HEK293 (cell line): ENCODE measurements around the gene UPK1A.

Experiments used
- CTCF ChIA-PET: fragments of 350-600 bp; formaldehyde crosslinking; extraction: SDS; loops from one replicate; lab custom pipeline; 2021; ENCODE audit warnings: antibody characterized with exemption; lab: Yijun Ruan, JAX
- POLR2A ChIA-PET: fragments of 300-600 bp; formaldehyde crosslinking; extraction: SDS; loops from one replicate; lab custom pipeline; 2020; ENCODE audit warnings: antibody characterized with exemption, inconsistent platforms; lab: Yijun Ruan, JAX
- H3K27ac ChIP-seq: fragments of 200-500 bp; sonication (Bioruptor generic); 2 replicates; pipeline ENCODE4 v1.5.1; 2014; ENCODE audit warnings: low read depth, low read length, control low read depth, inconsistent platforms; ENCODE audit errors: extremely low read depth
- H3K36me3 ChIP-seq, 2 experiments: fragments of 200-500 bp in 1 of 2; sonication (Bioruptor generic) in 1 of 2; 1 replicate in 1 of 2; 2 replicates in 1 of 2; pipeline ENCODE4 v1.5.1; 2014 to 2017; ENCODE audit warnings: inconsistent platforms in 2 of 2, low read length in 2 of 2; ENCODE audit not compliant: control insufficient read depth in 2 of 2, insufficient read depth in 1 of 2
- H3K4me1 ChIP-seq: fragments of 200-500 bp; sonication (Bioruptor generic); 2 replicates; pipeline ENCODE4 v1.5.1; 2014; ENCODE audit warnings: mild to moderate bottlenecking, low read length, inconsistent platforms; ENCODE audit not compliant: control insufficient read depth, insufficient read depth
- H3K4me3 ChIP-seq: 2 replicates; pipeline ENCODE4 v1.5.1; 2011; ENCODE audit warnings: low read depth, mild to moderate bottlenecking, control low read depth, low read length, moderate library complexity
- H3K9me3 ChIP-seq: fragments of 200-500 bp; sonication (Bioruptor generic); 2 replicates; pipeline ENCODE4 v1.5.1; 2014; ENCODE audit warnings: low read depth, low read length, inconsistent platforms; ENCODE audit not compliant: control insufficient read depth, insufficient read depth
- GFI1B ChIP-seq: fragments of 450-650 bp; formaldehyde crosslinking; IDR thresholded peaks from 2 replicates; pipeline ENCODE4 v1.5.1; 2016; ENCODE audit warnings: missing biosample characterization, missing genetic modification characterization
- GLIS2 ChIP-seq: fragments of 450-650 bp; formaldehyde crosslinking; IDR thresholded peaks from 2 replicates; pipeline ENCODE4 v1.5.1; 2016; ENCODE audit warnings: missing biosample characterization, missing genetic modification characterization
- HOXA7 ChIP-seq: sonication (generic); formaldehyde crosslinking; IDR thresholded peaks from 2 replicates; pipeline ENCODE4 v1.8.1; 2022; ENCODE audit warnings: missing genetic modification reagents, borderline replicate concordance
- INSM2 ChIP-seq: fragments of 450-650 bp; formaldehyde crosslinking; IDR thresholded peaks from 2 replicates; pipeline ENCODE4 v1.5.1; 2016; ENCODE audit warnings: missing biosample characterization, missing genetic modification characterization
- SCRT2 ChIP-seq: fragments of 450-650 bp; formaldehyde crosslinking; IDR thresholded peaks from 2 replicates; pipeline ENCODE4 v1.5.1; 2016; ENCODE audit warnings: missing biosample characterization, missing genetic modification characterization
- YY1 ChIP-seq: fragments of 450-650 bp; formaldehyde crosslinking; IDR thresholded peaks from 2 replicates; pipeline ENCODE4 v1.5.1; 2018; ENCODE audit warnings: missing biosample characterization, missing genetic modification characterization
- ZBTB11 ChIP-seq: fragments of 450-650 bp; formaldehyde crosslinking; conservative IDR thresholded peaks from 2 replicates; pipeline ENCODE4 v1.5.1; 2016; ENCODE audit warnings: low read depth, missing biosample characterization, missing genetic modification characterization
- ZBTB44 ChIP-seq: fragments of 450-650 bp; IDR thresholded peaks from 2 replicates; pipeline ENCODE4 v1.5.1; 2018; ENCODE audit warnings: missing biosample characterization, mild to moderate bottlenecking, missing genetic modification characterization
- ZNF121 ChIP-seq: fragments of 450-650 bp; formaldehyde crosslinking; IDR thresholded peaks from 2 replicates; pipeline ENCODE4 v1.5.1; 2016; ENCODE audit warnings: missing biosample characterization, missing genetic modification characterization
- ZNF140 ChIP-seq: fragments of 450-650 bp; formaldehyde crosslinking; IDR thresholded peaks from 2 replicates; pipeline ENCODE4 v1.5.1; 2016; ENCODE audit warnings: missing biosample characterization, missing genetic modification characterization
- ZNF148 ChIP-seq: fragments of 450-650 bp; formaldehyde crosslinking; IDR thresholded peaks from 2 replicates; pipeline ENCODE4 v1.5.0; 2017; ENCODE audit warnings: missing biosample characterization, missing genetic modification characterization, borderline replicate concordance
- ZNF24 ChIP-seq: fragments of 450-650 bp; formaldehyde crosslinking; IDR thresholded peaks from 2 replicates; pipeline ENCODE4 v1.5.1; 2016; ENCODE audit warnings: missing biosample characterization, missing genetic modification characterization
- ZNF266 ChIP-seq: fragments of 450-650 bp; formaldehyde crosslinking; IDR thresholded peaks from 2 replicates; pipeline ENCODE4 v1.5.1; 2016; ENCODE audit warnings: missing biosample characterization, missing genetic modification characterization, low read depth
- ZNF354C ChIP-seq: fragments of 450-650 bp; formaldehyde crosslinking; IDR thresholded peaks from 2 replicates; pipeline ENCODE4 v1.5.1; 2016; ENCODE audit warnings: missing biosample characterization, missing genetic modification characterization, low read depth, borderline replicate concordance
- ZNF394 ChIP-seq: fragments of 450-650 bp; formaldehyde crosslinking; IDR thresholded peaks from 2 replicates; pipeline ENCODE4 v1.5.1; 2016; ENCODE audit warnings: missing biosample characterization, missing genetic modification characterization, mild to moderate bottlenecking, moderate library complexity, borderline replicate concordance
- ZNF398 ChIP-seq: fragments of 450-650 bp; formaldehyde crosslinking; IDR thresholded peaks from 2 replicates; pipeline ENCODE4 v1.5.1; 2017; ENCODE audit warnings: missing biosample characterization, missing genetic modification characterization
- ZNF404 ChIP-seq: fragments of 450-650 bp; formaldehyde crosslinking; IDR thresholded peaks from 2 replicates; pipeline ENCODE4 v1.5.1; 2017; ENCODE audit warnings: missing biosample characterization, missing genetic modification characterization
- ZNF473 ChIP-seq: fragments of 450-650 bp; formaldehyde crosslinking; IDR thresholded peaks from 2 replicates; pipeline ENCODE4 v1.5.1; 2017; ENCODE audit warnings: missing biosample characterization, missing genetic modification characterization
- ZNF501 ChIP-seq: fragments of 450-650 bp; formaldehyde crosslinking; IDR thresholded peaks from 2 replicates; pipeline ENCODE4 v1.5.1; 2016; ENCODE audit warnings: missing biosample characterization, missing genetic modification characterization
- ZNF544 ChIP-seq: fragments of 450-650 bp; formaldehyde crosslinking; IDR thresholded peaks from 2 replicates; pipeline ENCODE4 v1.5.0; 2017; ENCODE audit warnings: missing biosample characterization, missing genetic modification characterization
- ZNF621 ChIP-seq: fragments of 450-650 bp; formaldehyde crosslinking; IDR thresholded peaks from 2 replicates; pipeline ENCODE4 v1.5.1; 2017; ENCODE audit warnings: missing biosample characterization, missing genetic modification characterization
- ZNF76 ChIP-seq: fragments of 450-650 bp; formaldehyde crosslinking; IDR thresholded peaks from 2 replicates; pipeline ENCODE4; 2016; ENCODE audit warnings: low read depth, missing biosample characterization, missing genetic modification characterization, borderline replicate concordance
- ZNF768 ChIP-seq: fragments of 450-650 bp; formaldehyde crosslinking; IDR thresholded peaks from 2 replicates; pipeline ENCODE4 v1.5.1; 2018; ENCODE audit warnings: missing biosample characterization, mild to moderate bottlenecking, missing genetic modification characterization

UPK1A gene

GRCh38 chr19:35722461-35722860 is 56.1 kb downstream of the UPK1A start:
- Histone ChIP-seq H3K36me3 (peaks cover 80 to 81% of the 10 kb centered on the region in 2 experiments), H3K27ac (no peak overlapping the region), H3K9me3 (no peaks in the 10 kb centered on the region), H3K4me1 (peaks cover 9% of the 10 kb centered on the region), H3K4me3 (no peak overlapping the region)
- POLR2A ChIA-PET, result interaction anchor here (0.7 to 13.6 kb wide), 3 partner anchors 15 to 1045 kb away, joined by 3 to 204 read pairs (median 4); partner anchors contain the start of gene ZNF302
- CTCF ChIA-PET, result interaction anchor here (0.9 kb wide), 1 partner anchor 15 kb away, joined by 3 read pairs; no protein-coding TSS in a partner anchor
- TF ChIP-seq INSM2 (tag by site-specific recombination) (no peak), ZNF76 (tag by site-specific recombination) (no peak), ZNF473 (no peak), ZNF768 (tag by site-specific recombination) (no peak), YY1 (no peak), GLIS2 (tag by site-specific recombination) (no peak), ZBTB11 (tag by site-specific recombination) (no peak), GFI1B (no peak), ZNF404 (tag by site-specific recombination) (no peak), HOXA7 (no peak), ZNF148 (tag by site-specific recombination) (no peak), ZNF501 (tag by site-specific recombination) (no peak), ZNF266 (tag by site-specific recombination) (no peak), ZNF140 (tag by site-specific recombination) (no peak), SCRT2 (no peak), ZNF121 (tag by site-specific recombination) (no peak), ZNF544 (tag by site-specific recombination) (no peak), ZNF354C (no peak), ZNF24 (no peak)

GRCh38 chr19:35722897-35723296 is 56.6 kb downstream of the UPK1A start:
- H3K36me3 ChIP-seq, result peaks cover 84 to 85% of the 10 kb centered on the region in 2 experiments
- POLR2A ChIA-PET, result interaction anchor here (1.0 to 13.6 kb wide), 3 partner anchors 15 to 78 kb away, joined by 3 to 204 read pairs (median 9); partner anchors contain the start of genes PSENEN and U2AF1L4

More at GRCh38 chr19:35722897-35723296, 56.6 kb downstream of the UPK1A start:
- CTCF ChIA-PET, result interaction anchor here (0.9 kb wide), 1 partner anchor 15 kb away, joined by 3 read pairs; no protein-coding TSS in a partner anchor
- Histone ChIP-seq H3K9me3 (no peaks in the 10 kb centered on the region), H3K4me1 (peaks cover 9% of the 10 kb centered on the region), H3K4me3 (no peak overlapping the region), H3K27ac (no peak overlapping the region)
- TF ChIP-seq ZNF621, result no peak
- no peak for TF ChIP-seq ZNF398 (tag by site-specific recombination)
- peak; percentile 29; the same call in 1 of the 2 replicates for TF ChIP-seq ZNF394 (tag by site-specific recombination)
- no peak for TF ChIP-seq ZBTB44 (tag by site-specific recombination)
